ENCODE results near the gene LRP8.

Gene LRP8

DNA sequence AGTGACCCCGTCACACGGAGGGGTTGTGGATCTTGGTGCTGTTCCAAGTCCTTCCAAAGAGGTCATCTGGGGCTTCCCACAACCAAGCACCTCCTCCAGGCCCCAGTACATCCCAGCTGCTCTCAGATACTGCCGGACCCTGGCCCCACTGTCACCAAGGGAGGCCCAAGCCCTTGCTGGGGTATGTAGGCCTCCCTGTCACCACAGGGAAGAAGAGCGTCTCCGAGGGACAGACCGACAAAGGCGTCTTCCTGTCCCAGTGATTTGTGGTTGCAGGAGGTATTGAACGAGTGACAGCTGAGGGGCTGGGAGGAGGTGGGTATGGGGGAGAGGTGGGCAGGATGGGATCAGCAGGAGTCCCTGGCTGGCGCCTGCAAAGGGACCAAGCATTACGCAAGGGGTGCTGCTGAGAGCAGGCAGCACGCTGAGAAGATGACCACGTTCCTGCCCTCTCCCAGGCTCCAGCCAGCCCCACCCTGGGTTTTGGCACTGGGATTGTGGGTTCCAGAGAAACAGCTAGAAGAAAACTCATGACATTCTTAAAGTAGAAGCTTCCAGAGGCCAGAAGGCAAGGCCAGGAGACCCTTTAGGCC, 29.7 kb downstream of the LRP8 start:
- Mint-ChIP-seq H3K4me1 (peaks cover 32% of the 10 kb centered on the region), H3K27ac (ENCODE audit: low read depth) (peak overlapping the region; percentile 62), H3K27me3 (no peaks in the 10 kb centered on the region), H3K4me3 (no peak overlapping the region), H3K9me3 (no peaks in the 10 kb centered on the region), H3K36me3 (ENCODE audit: insufficient read depth) (peaks cover 1% of the 10 kb centered on the region)
- ATAC-seq (replicated peaks; ENCODE audit: extremely low read depth, poor library complexity, severe bottlenecking), result no peak
- DNase-seq (ENCODE audit: low spot score in 2 of 2), result no peak

DNA sequence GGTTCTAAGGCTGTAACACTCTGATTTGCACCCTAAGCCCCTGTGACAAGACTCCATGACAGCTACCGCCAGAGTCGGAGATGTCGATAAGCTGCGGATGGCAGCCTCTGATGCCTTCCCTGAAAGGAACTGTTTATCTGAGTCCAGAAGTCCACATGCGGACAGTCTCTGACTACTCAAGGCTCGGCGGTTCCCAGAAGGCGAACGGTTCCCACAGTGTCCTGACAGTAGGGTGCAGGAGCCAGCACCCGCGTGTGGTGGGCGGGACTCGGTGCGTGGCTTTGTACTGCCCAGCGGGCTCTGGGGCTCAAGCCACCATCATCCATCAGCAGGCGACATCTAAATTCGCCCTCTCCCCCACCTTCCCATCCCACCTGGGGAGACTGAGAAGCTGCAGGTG, 30.7 kb downstream of the LRP8 start:
- Mint-ChIP-seq H3K27ac (ENCODE audit: low read depth) (no peak overlapping the region), H3K9me3 (no peaks in the 10 kb centered on the region), H3K27me3 (no peaks in the 10 kb centered on the region), H3K4me3 (no peak overlapping the region), H3K36me3 (ENCODE audit: insufficient read depth) (peaks cover 1% of the 10 kb centered on the region), H3K4me1 (peaks cover 40% of the 10 kb centered on the region)
- ATAC-seq (replicated peaks; ENCODE audit: extremely low read depth, poor library complexity, severe bottlenecking), result no peak
- DNase-seq (ENCODE audit: low spot score in 2 of 2), result no peak

DNA sequence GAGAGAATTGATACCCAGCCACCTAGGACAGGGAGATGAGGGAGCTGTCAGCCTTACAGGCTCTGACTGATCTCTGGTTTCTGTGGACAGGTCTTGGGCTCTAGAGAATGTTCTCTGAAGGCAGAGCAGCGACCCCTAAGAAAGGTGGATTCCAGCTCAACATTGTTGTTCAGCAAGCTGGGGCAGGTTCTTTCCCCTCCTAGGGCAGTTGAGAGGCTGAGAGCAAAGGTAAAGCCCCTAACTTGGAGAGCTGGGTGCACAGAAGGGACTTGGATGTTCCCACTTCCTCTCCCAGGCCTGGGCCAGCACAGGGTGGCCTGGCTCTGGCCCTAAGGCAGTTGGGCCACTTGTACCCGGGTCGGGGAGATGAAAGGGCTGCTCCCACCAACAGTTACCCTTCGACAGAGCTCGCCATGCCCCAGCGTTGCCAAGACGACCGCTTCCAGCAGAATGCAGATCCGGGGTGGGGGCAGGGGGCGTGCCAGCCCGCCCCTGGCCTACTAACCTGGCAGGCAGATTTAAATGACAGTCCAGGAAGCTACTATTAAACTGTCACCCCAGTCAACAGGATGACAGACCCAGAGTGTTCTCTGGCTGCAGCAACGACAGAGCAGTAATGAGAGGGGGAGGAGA, 31.6 kb downstream of the LRP8 start:
- Mint-ChIP-seq H3K27ac (ENCODE audit: low read depth) (peak overlapping the region; percentile 68), H3K4me1 (peaks cover 40% of the 10 kb centered on the region), H3K4me3 (no peak overlapping the region), H3K36me3 (ENCODE audit: insufficient read depth) (peaks cover 3% of the 10 kb centered on the region), H3K9me3 (no peaks in the 10 kb centered on the region), H3K27me3 (no peaks in the 10 kb centered on the region)
- ATAC-seq (replicated peaks; ENCODE audit: extremely low read depth, poor library complexity, severe bottlenecking), result no peak
- DNase-seq (ENCODE audit: low spot score in 2 of 2), result no peak

DNA sequence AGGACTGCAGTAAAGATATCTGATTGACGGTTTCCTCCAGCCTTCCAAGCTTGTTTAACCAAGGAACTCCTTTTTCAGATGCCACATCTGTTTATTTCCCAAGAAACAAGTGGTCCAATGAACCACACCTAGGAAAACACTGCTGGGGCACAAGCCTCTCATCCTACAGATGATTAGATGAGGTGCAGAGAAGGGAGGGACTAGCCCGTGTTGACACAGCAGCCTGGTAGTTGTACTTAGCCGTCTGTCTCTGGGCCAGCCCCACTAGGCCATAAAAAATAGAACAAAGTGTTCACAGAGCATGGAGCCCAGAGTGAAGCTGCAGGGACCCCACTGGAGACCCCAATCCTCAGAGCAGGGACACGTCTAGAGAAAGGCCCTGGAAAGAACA, 32.1 kb downstream of the LRP8 start:
- no peaks in the 10 kb centered on the region for H3K9me3 Mint-ChIP-seq
- H3K36me3 Mint-ChIP-seq (ENCODE audit: insufficient read depth), result peaks cover 4% of the 10 kb centered on the region
- DNase-seq (ENCODE audit: low spot score in 2 of 2), result no peak
- peak overlapping the region; percentile 68 for H3K27ac Mint-ChIP-seq (ENCODE audit: low read depth)
- peaks cover 40% of the 10 kb centered on the region for H3K4me1 Mint-ChIP-seq
- ATAC-seq (replicated peaks; ENCODE audit: extremely low read depth, poor library complexity, severe bottlenecking), result no peak
- H3K4me3 Mint-ChIP-seq, result no peak overlapping the region
- no peaks in the 10 kb centered on the region for H3K27me3 Mint-ChIP-seq

DNA sequence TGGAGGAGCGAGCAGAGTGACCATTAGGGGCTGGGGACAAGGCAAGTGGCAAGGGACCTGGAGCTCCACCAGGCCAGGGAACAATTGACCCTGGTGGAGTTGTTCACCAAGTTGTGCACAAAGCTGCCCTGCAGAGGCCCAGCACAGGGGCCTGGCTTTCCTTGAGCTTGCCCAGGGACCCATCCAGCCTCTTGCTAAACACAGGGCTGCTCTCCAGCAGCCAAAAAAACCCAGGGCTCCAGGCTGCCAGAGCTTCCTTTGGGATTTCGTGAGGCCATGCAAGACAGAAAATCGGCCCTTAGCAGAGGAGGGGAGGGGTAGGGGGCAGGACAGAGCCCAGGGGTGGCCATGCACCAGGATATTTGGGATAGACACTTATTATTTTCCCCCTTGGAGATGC, 32.6 kb downstream of the LRP8 start:
- Mint-ChIP-seq H3K9me3 (no peaks in the 10 kb centered on the region), H3K4me1 (peaks cover 40% of the 10 kb centered on the region), H3K36me3 (ENCODE audit: insufficient read depth) (peaks cover 4% of the 10 kb centered on the region), H3K27me3 (no peaks in the 10 kb centered on the region), H3K4me3 (no peak overlapping the region), H3K27ac (ENCODE audit: low read depth) (peak overlapping the region; percentile 86)
- DNase-seq (ENCODE audit: low spot score in 2 of 2) (no peak), ATAC-seq (replicated peaks; ENCODE audit: extremely low read depth, poor library complexity, severe bottlenecking) (no peak)

DNA sequence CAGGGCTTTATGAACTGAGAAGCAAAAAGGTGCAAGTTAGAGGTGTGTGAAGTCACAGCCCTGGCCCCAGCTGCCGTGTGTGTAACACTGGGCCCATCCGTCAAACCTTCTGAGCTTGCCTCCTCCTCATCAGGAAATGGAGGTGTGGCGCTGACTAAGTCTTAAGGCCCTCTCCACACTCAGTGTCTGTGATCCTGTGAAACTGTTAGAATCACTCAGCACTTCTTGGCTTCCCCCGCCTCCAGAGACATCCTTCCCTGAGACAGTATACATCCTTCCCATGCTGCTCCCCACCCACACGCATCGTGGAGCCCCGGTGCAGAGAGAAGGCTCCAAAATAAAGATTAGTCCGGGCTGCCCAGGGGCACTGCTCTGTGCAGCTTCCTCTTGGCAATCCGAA, 33.3 kb downstream of the LRP8 start:
- Mint-ChIP-seq H3K4me3 (no peak overlapping the region), H3K36me3 (ENCODE audit: insufficient read depth) (peaks cover 5% of the 10 kb centered on the region), H3K9me3 (no peaks in the 10 kb centered on the region), H3K27ac (ENCODE audit: low read depth) (peak overlapping the region; percentile 86), H3K4me1 (peaks cover 40% of the 10 kb centered on the region), H3K27me3 (no peaks in the 10 kb centered on the region)
- peak; percentile 91 for ATAC-seq (replicated peaks; ENCODE audit: extremely low read depth, poor library complexity, severe bottlenecking)
- DNase-seq (ENCODE audit: low spot score in 2 of 2), result peak in 1 of 2 donors; percentile 17

DNA sequence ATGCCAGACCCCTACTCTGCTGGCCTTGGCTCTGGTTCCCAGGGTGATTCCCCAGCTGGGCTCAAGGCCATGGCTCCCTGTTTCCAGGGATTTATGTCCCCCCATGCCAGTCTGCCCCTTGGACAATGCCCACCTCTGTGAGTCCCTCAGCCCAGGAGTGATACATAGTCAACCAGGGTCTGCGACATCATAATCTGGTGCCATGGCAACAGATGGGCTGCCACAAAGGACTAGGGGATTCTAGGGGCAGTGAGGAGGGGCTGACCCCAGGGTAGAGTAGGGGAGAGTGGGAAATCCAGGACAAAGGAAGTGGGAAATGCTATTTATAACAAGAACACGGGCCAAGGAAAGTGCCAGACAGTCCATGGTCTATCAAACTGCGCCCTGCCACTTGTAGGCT, 33.8 kb downstream of the LRP8 start:
- DNase-seq (ENCODE audit: low spot score in 2 of 2) (no peak), ATAC-seq (replicated peaks; ENCODE audit: extremely low read depth, poor library complexity, severe bottlenecking) (no peak)
- Mint-ChIP-seq H3K27ac (ENCODE audit: low read depth) (peak overlapping the region; percentile 86), H3K36me3 (ENCODE audit: insufficient read depth) (peaks cover 6% of the 10 kb centered on the region), H3K4me3 (peak overlapping the region; percentile 44), H3K9me3 (no peaks in the 10 kb centered on the region), H3K27me3 (no peaks in the 10 kb centered on the region), H3K4me1 (peaks cover 40% of the 10 kb centered on the region)

DNA sequence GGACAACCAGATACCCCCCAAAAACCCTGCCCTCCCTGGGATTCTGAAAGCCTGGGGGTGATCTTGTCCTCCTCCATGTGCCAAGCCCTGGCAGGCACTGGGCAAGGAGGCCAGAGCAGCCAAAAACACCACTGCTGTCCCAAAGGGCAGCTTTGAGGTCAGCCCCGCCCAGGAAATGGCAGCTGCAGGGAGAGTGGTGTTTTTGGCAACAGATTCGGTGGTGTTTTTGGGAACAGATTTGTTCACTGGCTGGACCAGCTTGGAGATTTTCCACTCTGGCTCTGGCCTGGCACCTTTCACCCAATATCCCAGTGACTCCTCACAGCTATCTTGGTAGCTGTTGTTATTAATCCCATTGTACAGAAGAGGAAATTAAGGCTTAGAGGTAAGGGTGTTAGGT, 34.7 kb downstream of the LRP8 start:
- Mint-ChIP-seq H3K27ac (ENCODE audit: low read depth) (peak overlapping the region; percentile 86), H3K4me1 (peaks cover 39% of the 10 kb centered on the region), H3K36me3 (ENCODE audit: insufficient read depth) (peaks cover 6% of the 10 kb centered on the region), H3K4me3 (peak overlapping the region; percentile 44), H3K9me3 (no peaks in the 10 kb centered on the region), H3K27me3 (no peaks in the 10 kb centered on the region)
- ATAC-seq (replicated peaks; ENCODE audit: extremely low read depth, poor library complexity, severe bottlenecking), result no peak
- no peak for DNase-seq (ENCODE audit: low spot score in 2 of 2)

DNA sequence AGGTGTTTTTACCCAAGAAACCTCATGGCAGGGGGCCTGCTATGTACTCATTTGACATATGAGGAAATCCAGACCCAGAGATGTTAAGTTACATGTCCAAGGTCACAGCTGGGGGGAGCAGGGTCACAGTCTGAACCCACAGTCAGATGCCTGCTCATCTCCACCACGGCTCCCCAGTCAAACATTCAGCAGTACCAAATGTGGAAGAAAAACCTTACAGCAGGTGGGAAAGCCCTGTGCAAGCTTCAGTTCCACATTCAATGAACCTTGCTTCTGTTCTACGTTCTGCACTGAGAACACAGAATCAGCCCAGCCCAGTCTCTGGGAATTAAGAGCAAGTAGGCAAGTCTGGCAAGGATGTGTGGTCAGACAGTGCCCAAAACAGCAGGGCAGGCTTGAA, 35.2 kb downstream of the LRP8 start:
- peak overlapping the region; percentile 86 for H3K27ac Mint-ChIP-seq (ENCODE audit: low read depth)
- H3K27me3 Mint-ChIP-seq, result no peaks in the 10 kb centered on the region
- H3K4me3 Mint-ChIP-seq, result peak overlapping the region; percentile 44
- peaks cover 34% of the 10 kb centered on the region for H3K4me1 Mint-ChIP-seq
- no peak for ATAC-seq (replicated peaks; ENCODE audit: extremely low read depth, poor library complexity, severe bottlenecking)
- H3K9me3 Mint-ChIP-seq, result no peaks in the 10 kb centered on the region
- H3K36me3 Mint-ChIP-seq (ENCODE audit: insufficient read depth), result peaks cover 6% of the 10 kb centered on the region
- no peak for DNase-seq (ENCODE audit: low spot score in 2 of 2)

DNA sequence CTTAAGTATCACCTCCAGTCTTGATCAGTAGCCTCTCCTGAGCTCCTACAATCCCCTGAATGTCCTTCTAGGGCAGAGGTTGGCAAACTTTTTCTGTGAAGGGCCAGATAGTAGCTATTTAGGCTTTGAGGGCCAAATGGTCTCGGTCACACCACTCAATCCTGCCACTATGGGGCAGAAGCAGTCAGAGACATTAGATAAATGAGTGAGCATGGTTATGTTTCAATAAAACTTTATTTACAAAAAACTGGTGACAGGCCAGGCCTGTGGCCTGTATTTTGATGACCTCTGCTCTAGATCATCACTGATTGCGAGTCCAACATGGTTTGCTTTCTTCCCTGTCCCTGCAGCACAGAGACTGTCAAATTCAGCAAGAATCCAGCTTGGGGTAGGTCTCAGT, 36.3 kb downstream of the LRP8 start:
- no peaks in the 10 kb centered on the region for H3K9me3 Mint-ChIP-seq
- no peak overlapping the region for H3K27ac Mint-ChIP-seq (ENCODE audit: low read depth)
- H3K4me1 Mint-ChIP-seq, result peaks cover 45% of the 10 kb centered on the region
- H3K36me3 Mint-ChIP-seq (ENCODE audit: insufficient read depth), result peaks cover 5% of the 10 kb centered on the region
- H3K4me3 Mint-ChIP-seq, result no peak overlapping the region
- ATAC-seq (replicated peaks; ENCODE audit: extremely low read depth, poor library complexity, severe bottlenecking) (no peak), DNase-seq (ENCODE audit: low spot score in 2 of 2) (no peak)
- no peaks in the 10 kb centered on the region for H3K27me3 Mint-ChIP-seq

DNA sequence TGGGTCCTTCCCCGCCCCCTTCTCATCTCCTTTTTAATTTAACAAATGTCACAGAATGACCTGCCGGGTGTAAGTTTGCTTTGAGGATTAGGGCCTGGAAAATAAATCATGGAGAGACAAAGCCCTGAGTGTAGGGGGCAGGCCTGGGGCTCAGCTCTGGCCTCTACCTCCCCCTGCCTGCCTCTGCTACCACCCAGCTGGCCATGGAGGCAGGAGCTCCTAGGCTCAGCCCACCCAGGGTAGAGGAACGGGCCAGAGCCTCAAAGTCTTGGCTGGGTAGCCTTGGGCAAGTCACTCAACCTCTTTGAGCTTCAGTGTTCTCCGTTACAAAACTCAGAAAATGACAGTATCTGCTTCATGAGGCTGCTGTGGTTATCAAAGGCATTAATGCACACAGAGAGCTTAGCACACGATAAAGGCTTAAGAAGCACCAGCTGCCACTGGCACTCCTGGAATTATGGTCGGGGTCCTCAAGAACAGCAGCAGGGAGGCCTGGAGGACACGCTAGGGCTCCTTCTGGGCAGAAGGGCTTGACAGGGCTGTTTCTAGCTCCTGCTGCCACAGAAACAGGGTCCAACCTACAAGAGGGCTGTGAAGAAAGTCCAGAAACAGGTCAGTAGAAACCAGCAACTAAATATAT, 39.0 kb downstream of the LRP8 start:
- no peak overlapping the region for H3K4me3 Mint-ChIP-seq
- H3K27me3 Mint-ChIP-seq, result no peaks in the 10 kb centered on the region
- DNase-seq (ENCODE audit: low spot score in 2 of 2) (no peak), ATAC-seq (replicated peaks; ENCODE audit: extremely low read depth, poor library complexity, severe bottlenecking) (no peak)
- H3K27ac Mint-ChIP-seq (ENCODE audit: low read depth), result peak overlapping the region; percentile 41
- no peaks in the 10 kb centered on the region for H3K9me3 Mint-ChIP-seq
- H3K4me1 Mint-ChIP-seq, result peaks cover 27% of the 10 kb centered on the region
- peaks cover 5% of the 10 kb centered on the region for H3K36me3 Mint-ChIP-seq (ENCODE audit: insufficient read depth)

DNA sequence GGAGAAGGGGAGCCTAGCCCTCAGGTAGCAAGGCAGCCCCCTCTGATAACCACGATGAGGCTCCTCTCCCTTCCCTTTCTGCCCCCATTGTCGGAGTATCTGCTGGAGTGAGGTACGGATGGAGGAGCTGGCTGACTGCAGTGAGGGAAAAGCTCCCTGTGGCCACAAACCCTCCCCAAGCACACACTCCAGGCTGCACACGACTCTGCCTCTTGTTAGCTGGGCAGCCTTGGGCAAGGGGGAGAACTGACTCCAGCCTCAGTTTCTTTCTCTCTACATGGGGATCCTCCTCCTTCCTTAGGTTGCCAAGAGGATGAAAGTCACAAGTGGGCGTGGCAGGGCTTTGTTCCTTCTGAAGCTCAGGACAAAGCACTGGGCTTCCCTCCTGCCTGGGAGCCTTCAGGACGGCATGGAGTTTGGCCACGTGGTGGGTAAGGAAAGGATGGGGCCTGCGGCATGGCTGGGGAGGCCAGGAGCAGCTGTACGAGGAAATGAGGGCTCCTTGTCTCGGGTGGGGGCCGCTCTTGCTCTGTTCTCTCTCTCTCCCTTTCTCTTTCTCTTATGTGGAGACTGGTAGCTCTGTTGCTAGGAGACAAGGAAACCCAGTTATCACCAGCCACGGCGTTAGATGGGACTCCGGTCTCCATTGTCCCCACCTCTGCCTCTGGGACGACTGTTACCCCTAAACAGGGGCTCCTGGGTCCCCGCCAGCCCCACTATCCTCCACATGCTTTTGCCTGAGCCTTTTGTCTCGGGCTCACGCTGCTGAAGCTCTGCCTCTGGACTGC, 39.7 kb downstream of the LRP8 start:
- H3K9me3 Mint-ChIP-seq, result no peaks in the 10 kb centered on the region
- peaks cover 5% of the 10 kb centered on the region for H3K36me3 Mint-ChIP-seq (ENCODE audit: insufficient read depth)
- H3K27ac Mint-ChIP-seq (ENCODE audit: low read depth), result peak overlapping the region; percentile 60

More for the DNA sequence above, 39.7 kb downstream of the LRP8 start:
- H3K4me1 Mint-ChIP-seq, result peaks cover 21% of the 10 kb centered on the region
- ATAC-seq (replicated peaks; ENCODE audit: extremely low read depth, poor library complexity, severe bottlenecking), result no peak
- H3K4me3 Mint-ChIP-seq, result no peak overlapping the region
- no peak for DNase-seq (ENCODE audit: low spot score in 2 of 2)
- H3K27me3 Mint-ChIP-seq, result no peaks in the 10 kb centered on the region

All from central memory CD8-positive, alpha-beta T cell (primary cell).